Stomach smooth muscle (tissue), 2 donors: ENCODE data around the gene UGT1A8.
"Not testable (repeated sequence)": the region's sequence is repeated elsewhere in the genome, so short reads cannot be mapped to it uniquely, and the experiment has no call there.

Source experiments
- H3K27ac ChIP-seq: one replicate; pipeline ENCODE4 v1.7.0; 2013; ENCODE audit warnings: mild to moderate bottlenecking, low read length, inconsistent platforms
- H3K27me3 ChIP-seq, 2 donors: one replicate each; pipeline ENCODE4 v1.7.0; 2013; ENCODE audit warnings: low read length in 2 of 2; ENCODE audit not compliant: insufficient read depth in 2 of 2, control insufficient read depth in 1 of 2
- H3K36me3 ChIP-seq, 2 donors: one replicate each; pipeline ENCODE4 v1.7.0; 2013; ENCODE audit warnings: low read length in 2 of 2; ENCODE audit not compliant: control insufficient read depth in 2 of 2, insufficient read depth in 2 of 2
- H3K4me1 ChIP-seq: one replicate; pipeline ENCODE4 v1.7.0; 2013; ENCODE audit warnings: low read length; ENCODE audit not compliant: control insufficient read depth, insufficient read depth
- H3K4me3 ChIP-seq, 2 donors: one replicate each; pipeline ENCODE4 v1.7.0; 2013; ENCODE audit warnings: low read length in 2 of 2
- H3K9ac ChIP-seq, 2 donors: one replicate each; pipeline ENCODE4 v1.7.0; 2013; ENCODE audit warnings: low read length in 2 of 2, mild to moderate bottlenecking in 1 of 2
- H3K9me3 ChIP-seq, 2 donors: one replicate each; pipeline ENCODE4 v1.7.0; 2013; ENCODE audit warnings: low read length in 2 of 2; ENCODE audit not compliant: control insufficient read depth in 2 of 2
- donor health status: healthy.
- donor health status: Pancreatic carcinoma.

UGT1A8 gene

DNA sequence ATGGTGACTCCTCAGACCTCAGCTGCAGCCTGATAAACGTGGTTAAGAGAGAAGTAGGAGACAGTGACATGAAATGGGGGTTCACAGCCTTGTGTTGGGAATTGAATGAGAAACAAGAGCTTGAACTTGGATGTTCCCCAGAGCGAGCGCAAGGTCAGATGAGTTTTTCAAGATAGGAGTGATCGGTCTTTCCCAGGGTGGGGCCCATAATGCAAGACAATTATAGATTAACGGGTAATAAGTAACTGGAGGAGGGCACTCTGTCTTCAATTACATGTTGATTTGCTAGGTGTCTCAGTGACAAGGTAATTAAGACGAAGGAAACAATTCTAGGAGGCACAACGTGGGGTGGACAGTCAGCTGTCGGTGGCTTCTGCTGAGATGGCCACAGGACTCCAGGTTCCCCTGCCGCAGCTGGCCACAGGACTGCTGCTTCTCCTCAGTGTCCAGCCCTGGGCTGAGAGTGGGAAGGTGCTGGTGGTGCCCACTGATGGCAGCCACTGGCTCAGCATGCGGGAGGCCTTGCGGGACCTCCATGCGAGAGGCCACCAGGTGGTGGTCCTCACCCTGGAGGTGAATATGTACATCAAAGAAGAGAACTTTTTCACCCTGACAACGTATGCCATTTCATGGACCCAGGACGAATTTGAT lies 95.3 kb downstream of the UGT1A8 start, which contains the start of gene UGT1A5:
Gene UGT1A5, plus strand, starts transcription at position 297 of the 651 bp plus-strand sequence. Its CDS starts 85 bp downstream, at position 382.
- H3K27me3 ChIP-seq = peaks cover 6 to 9% of the 10 kb centered on the region in 2 donors
- H3K9me3 ChIP-seq = no peaks in the 10 kb centered on the region
- H3K36me3 ChIP-seq = no peaks in the 10 kb centered on the region
- no peak within 1 kb of the TSS for H3K4me3 ChIP-seq
- H3K9ac ChIP-seq = no peak within 1 kb of the TSS
- no peak within 1 kb of the TSS for H3K27ac ChIP-seq
- no peaks in the 10 kb centered on the region for H3K4me1 ChIP-seq

DNA sequence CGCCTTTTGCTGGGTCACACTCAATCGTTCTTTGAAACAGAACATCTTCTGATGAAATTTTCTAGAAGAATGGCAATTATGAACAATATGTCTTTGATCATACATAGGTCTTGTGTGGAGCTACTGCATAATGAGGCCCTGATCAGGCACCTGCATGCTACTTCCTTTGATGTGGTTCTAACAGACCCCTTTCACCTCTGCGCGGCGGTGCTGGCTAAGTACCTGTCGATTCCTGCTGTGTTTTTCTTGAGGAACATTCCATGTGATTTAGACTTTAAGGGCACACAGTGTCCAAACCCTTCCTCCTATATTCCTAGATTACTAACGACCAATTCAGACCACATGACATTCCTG lies 95.8 kb downstream of the UGT1A8 start:
- Histone ChIP-seq H3K4me1 (no peaks in the 10 kb centered on the region), H3K4me3 (no peak overlapping the region), H3K27me3 (peaks cover 7 to 11% of the 10 kb centered on the region in 2 donors), H3K9ac (no peak overlapping the region), H3K9me3 (no peaks in the 10 kb centered on the region), H3K27ac (no peak overlapping the region), H3K36me3 (no peaks in the 10 kb centered on the region)

DNA sequence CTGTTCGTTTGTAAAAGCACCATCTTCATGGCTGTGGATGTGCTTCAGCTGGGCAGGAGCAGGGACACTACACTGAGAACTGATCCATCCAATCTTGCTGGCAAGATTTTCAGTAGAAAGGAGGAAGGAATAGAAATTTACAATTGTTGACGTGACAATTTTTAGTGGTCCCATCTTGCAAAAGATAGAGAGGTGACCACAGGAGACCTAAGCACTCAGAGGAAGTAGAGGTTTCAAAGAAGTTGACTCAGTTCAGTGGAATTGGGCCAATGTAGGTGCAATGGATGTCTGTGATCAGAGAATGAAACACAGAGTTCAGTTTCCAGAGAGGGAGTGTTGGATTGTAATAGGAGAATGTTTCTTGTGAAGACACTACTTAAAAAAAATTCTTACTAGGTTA lies 96.7 kb downstream of the UGT1A8 start:
- H3K9me3 ChIP-seq = no peaks in the 10 kb centered on the region
- no peaks in the 10 kb centered on the region for H3K36me3 ChIP-seq
- peaks cover 5 to 11% of the 10 kb centered on the region in 2 donors for H3K27me3 ChIP-seq
- no peak overlapping the region for H3K27ac ChIP-seq
- H3K4me1 ChIP-seq = no peaks in the 10 kb centered on the region
- no peak overlapping the region for H3K4me3 ChIP-seq
- no peak overlapping the region for H3K9ac ChIP-seq

DNA sequence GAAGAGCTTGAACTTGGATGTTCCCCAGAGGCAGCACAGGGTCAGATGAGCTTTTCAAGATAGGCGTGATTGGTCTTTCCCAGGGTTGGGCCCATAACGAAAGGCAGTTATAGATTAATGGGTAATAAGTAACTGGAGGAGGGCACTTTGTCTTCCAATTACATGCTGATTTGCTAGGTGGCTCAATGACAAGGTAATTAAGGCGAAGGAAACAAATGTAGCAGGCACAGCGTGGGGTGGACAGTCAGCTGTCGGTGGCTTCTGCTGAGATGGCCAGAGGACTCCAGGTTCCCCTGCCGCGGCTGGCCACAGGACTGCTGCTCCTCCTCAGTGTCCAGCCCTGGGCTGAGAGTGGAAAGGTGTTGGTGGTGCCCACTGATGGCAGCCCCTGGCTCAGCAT lies 101.1 kb downstream of the UGT1A8 start, which contains the start of gene UGT1A4:
Gene UGT1A4, plus strand, starts transcription at position 185 of the 400 bp plus-strand sequence. Its CDS starts 85 bp downstream, at position 270.
- Histone ChIP-seq H3K27ac (no peak within 1 kb of the TSS), H3K27me3 (peaks cover 5 to 6% of the 10 kb centered on the region in 2 donors), H3K9ac (no peak within 1 kb of the TSS), H3K36me3 (no peaks in the 10 kb centered on the region), H3K4me1 (no peaks in the 10 kb centered on the region), H3K9me3 (no peaks in the 10 kb centered on the region), H3K4me3 (no peak within 1 kb of the TSS)

DNA sequence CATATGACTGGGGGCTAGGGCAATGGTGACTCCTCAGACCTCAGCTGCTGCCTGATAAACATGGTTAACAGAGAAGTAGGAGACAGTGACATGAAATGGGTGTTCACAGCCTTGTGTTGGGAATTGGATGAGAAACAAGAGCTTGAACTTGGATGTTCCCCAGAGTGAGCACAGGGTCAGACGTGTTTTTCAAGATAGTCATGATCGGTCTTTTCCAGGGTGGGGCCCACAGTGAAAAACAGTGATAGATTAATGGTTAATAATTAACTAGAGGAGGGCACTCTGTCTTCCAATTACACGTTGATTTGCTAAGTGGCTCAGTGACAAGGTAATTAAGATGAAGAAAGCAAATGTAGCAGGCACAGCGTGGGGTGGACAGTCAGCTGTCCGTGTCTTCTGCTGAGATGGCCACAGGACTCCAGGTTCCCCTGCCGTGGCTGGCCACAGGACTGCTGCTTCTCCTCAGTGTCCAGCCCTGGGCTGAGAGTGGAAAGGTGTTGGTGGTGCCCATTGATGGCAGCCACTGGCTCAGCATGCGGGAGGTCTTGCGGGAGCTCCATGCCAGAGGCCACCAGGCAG lies 111.4 kb downstream of the UGT1A8 start, which contains the start of gene UGT1A3:
Gene UGT1A3, plus strand, starts transcription at position 320 of the 579 bp plus-strand sequence. Its CDS starts 85 bp downstream, at position 405.
- Histone ChIP-seq H3K27ac (no peak within 1 kb of the TSS), H3K9ac (no peak within 1 kb of the TSS), H3K4me1 (no peaks in the 10 kb centered on the region), H3K36me3 (no peaks in the 10 kb centered on the region), H3K4me3 (no peak within 1 kb of the TSS), H3K9me3 (no peaks in the 10 kb centered on the region), H3K27me3 (no peaks in the 10 kb centered on the region)

DNA sequence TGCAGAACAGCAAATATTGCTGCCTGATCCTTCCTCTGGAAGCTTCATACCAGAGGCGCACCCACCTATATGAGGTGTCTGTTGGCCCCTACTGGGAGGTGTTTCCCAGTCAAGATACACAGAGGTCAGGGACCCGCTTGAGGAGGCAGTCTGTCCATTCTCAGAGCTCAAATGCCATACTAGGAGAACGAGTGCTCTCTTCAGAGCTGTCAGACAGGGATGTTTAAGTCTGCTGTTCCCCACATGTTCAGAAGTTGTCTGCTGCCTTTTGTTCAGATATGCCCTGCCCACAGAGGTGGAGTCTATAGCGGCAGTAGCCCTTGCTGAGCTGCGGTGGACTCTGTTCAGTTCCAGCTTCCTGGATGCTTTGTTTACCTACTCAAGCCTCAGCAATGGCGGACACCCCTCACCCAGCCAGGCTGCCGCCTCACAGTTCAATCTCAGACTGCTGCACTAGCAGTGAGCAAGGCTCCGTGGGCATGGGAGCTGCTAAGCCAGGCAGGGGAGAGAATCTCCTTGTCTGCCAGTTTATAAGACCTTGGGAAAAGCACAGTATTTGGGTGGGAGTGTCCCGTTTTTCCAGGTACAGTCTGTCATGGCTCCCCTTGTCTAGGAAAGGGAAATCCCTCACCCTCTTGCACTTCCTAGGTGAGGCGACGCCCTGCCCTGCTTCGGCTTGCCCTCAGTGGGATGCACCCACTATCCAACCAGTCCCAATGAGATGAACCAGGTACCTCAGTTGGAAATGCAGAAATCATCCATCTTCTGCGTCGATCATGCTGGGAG lies 119.6 kb downstream of the UGT1A8 start:
- H3K9ac ChIP-seq, H3K27me3 ChIP-seq, H3K4me3 ChIP-seq, H3K27ac ChIP-seq, H3K9me3 ChIP-seq, H3K36me3 ChIP-seq, H3K4me1 ChIP-seq: not testable (repeated sequence)

DNA sequence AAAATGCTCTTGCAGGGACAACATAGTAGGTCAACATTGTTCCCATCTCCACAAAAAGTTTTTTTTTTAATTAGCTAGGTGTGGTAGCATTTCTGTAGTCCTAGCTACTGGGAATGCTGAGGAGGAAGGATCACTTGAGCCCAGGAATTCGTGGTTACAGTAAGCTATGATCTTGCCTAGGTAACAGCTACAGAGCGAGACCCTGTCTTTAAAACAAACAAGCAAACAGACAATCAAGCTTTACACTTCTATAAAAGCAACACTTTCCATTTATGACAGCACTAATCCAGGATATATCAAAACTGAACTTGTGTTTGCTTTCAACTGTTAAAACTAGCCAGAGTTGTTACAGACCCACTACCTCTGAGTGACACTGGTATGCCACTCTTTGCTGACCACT lies 123.4 kb downstream of the UGT1A8 start:
- Histone ChIP-seq H3K4me3 (no peak overlapping the region), H3K9ac (no peak overlapping the region), H3K36me3 (no peaks in the 10 kb centered on the region), H3K9me3 (no peaks in the 10 kb centered on the region), H3K27ac (no peak overlapping the region), H3K27me3 (no peaks in the 10 kb centered on the region), H3K4me1 (no peaks in the 10 kb centered on the region)

DNA sequence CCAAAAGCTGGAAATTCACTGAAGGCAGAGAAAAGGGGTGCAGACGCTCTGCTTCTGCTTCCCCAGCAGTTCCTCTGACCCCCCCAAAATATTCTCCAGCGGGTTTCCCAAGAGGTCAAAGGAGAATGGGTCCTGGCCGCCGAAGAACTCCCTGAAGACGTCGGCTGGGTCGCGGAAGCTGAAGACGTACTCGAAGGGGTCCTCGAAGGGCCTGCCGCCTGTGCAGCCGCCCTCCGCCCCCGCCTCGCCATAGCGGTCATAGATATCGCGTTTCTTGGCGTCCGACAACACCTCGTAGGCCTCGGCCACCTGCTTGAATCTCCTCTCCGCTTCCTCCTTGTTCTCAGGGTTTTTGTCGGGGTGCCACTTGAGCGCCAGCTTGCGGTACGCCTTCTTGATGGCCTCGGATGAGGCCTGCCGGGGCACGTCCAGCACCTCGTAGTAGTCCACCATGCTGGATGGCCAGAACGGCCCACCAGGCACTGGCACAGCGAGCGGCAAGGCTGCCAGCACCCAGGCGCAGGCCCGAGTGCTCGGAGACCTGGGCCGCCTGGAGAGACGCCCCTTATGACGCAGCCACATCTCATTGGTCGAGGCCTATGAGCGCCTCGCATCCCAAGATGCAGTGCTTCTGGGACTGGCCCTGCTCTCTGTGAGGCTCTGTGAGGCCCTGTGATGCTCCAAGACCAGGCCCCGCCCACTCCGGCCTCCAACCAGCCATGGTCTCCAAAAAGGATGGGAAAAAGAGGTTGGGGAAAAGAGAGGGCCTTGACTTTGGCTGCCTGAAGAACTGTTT lies 126.2 kb downstream of the UGT1A8 start:
- no peak overlapping the region for H3K27ac ChIP-seq
- H3K4me3 ChIP-seq = no peak overlapping the region
- no peaks in the 10 kb centered on the region for H3K36me3 ChIP-seq
- H3K9ac ChIP-seq = no peak overlapping the region
- H3K4me1 ChIP-seq = no peaks in the 10 kb centered on the region
- H3K27me3 ChIP-seq = no peaks in the 10 kb centered on the region
- H3K9me3 ChIP-seq = no peaks in the 10 kb centered on the region

DNA sequence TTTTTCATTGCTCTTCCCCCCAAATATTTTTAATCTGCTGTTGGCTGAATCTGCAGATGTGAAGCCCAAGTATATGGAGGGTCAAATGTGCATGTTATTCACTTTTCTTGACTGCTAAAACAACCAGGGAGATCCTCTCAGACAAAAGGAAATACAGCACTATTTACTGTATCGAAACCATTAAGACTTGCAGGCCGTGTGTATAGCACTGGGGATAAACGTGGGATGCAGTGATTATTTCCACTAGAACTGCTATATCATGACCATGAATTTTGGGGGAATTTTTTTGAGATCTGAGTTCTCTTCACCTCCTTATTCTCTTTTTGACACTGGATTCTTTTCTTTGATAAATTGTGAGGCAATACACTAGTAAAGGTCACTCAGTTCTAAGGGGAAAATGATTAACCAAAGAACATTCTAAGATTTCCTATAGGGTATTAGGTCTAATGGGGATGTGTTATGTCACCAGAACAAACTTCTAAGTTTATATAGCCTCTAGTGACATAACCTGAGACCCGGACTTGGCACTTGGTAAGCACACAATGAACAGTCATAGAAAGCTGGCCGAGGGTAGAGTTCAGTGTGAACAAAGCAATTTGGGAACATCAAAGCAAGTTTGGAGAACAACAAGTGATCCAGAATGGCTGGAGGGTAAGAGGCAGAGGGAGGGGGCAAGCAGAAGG lies 127.8 kb downstream of the UGT1A8 start:
- Histone ChIP-seq H3K4me3 (no peak overlapping the region), H3K9ac (no peak overlapping the region), H3K9me3 (no peaks in the 10 kb centered on the region), H3K27ac (no peak overlapping the region), H3K4me1 (no peaks in the 10 kb centered on the region), H3K36me3 (no peaks in the 10 kb centered on the region), H3K27me3 (no peaks in the 10 kb centered on the region)

DNA sequence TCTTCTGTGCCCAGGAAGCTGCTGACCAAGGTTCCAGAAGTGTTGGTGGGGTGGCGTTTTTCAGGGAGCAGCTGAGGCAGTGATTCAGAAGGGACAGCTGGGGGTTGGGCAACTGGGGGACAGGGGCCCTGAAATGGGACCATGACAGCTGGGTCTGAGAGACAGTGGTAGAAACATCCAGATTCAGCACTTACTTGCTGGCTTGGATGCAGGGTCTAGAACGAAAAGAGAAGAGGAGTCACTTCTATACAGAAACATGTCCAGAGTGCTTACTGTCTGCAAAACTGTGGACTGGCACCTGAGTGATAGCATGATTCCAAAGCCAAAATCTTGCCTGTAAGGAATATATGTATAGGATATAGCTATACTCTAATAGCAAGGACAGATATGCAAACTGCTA lies 128.4 kb downstream of the UGT1A8 start:
- H3K9ac ChIP-seq, H3K9me3 ChIP-seq, H3K4me1 ChIP-seq, H3K27ac ChIP-seq, H3K4me3 ChIP-seq, H3K27me3 ChIP-seq, H3K36me3 ChIP-seq: not testable (repeated sequence)
